NT2/D1 (cell line): ENCODE results near the gene SMIM5.

Experiments
- SUZ12 ChIP-seq: IDR thresholded peaks from 2 replicates; pipeline ENCODE4 v1.6.1; 2011; ENCODE audit not compliant: insufficient read length, insufficient read depth; ENCODE audit errors: extremely low read depth
- YY1 ChIP-seq: IDR thresholded peaks from 2 replicates; pipeline ENCODE4 v1.6.1; 2011; ENCODE audit not compliant: insufficient read length, insufficient read depth
- ZNF274 ChIP-seq: IDR thresholded peaks from 2 replicates; pipeline ENCODE4 v1.6.1; 2011; ENCODE audit warnings: mild to moderate bottlenecking, low read depth, low read length

DNA sequence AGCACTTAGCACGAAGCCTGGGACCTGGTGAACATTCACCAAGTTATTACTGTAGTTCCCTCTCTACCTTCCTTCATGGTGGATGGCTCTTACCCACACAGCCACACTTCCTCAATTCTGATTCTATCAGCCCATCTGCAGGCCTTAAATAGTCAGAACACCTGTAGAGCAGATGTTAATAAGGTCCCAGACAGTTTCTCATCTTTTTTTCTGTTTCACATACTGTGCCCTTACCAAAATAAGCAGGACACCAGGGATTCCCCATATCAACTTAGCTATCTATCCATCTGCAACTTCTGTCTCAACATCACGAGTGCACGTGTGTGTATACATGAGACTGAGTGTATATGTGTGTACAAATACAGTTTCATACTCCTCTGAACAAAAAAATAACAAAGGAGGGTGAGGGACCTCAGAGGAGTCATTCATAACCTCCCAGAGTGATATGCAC, 30.9 kb downstream of the SMIM5 start:
- no peak for TF ChIP-seq ZNF274
- TF ChIP-seq SUZ12: no peak
- no peak for TF ChIP-seq YY1
